HCT116 (cell line): ENCODE results near the gene GPR107. TPM values are rescaled to one million over a fixed set of nuclear protein-coding genes. Genes with fewer than 3 reads are reported as not detected.

Experiments used
- ATAC-seq: fragments of 200-7000 bp; cut with Tn5 transposase; 2 replicates; pipeline ENCODE4 v1.9.1; 2020; ENCODE audit warnings: mild to moderate bottlenecking, moderate library complexity
- BruUV-seq: library from RNA; stranded (reverse); fragments of 400-500 nt; replicated peaks from 2 replicates; lab custom pipeline; 2021; lab: Mats Ljungman, UMichigan
- CTCF ChIA-PET: fragments of 300-600 bp; sonication (Branson Sonifier 250); formaldehyde crosslinking; loops from one replicate; lab custom pipeline; 2021; ENCODE audit warnings: antibody characterized with exemption; lab: Charles Lee
- POLR2A ChIA-PET: fragments of 300-600, 350-600 bp; sonication (Branson Sonifier 250); formaldehyde crosslinking; loops from one replicate; lab custom pipeline; 2021; ENCODE audit warnings: antibody characterized with exemption; lab: Charles Lee
- RAD21 ChIA-PET, 2 experiments: fragments of 300-600 bp; sonication (Branson Sonifier 250); formaldehyde crosslinking; loops; one replicate each; lab custom pipeline; 2023; ENCODE audit warnings: low total read pairs in 2 of 2; ENCODE audit not compliant: uncharacterized antibody in 2 of 2, unreplicated experiment in 2 of 2, low non-redundant PET in 1 of 2; lab: Charles Lee
- DNase-seq: peaks from one replicate; pipeline ENCODE4 v3.0.0-alpha.2; 2010; ENCODE audit warnings: low read depth, low spot score
- H2AFZ ChIP-seq: fragments of 200-600 bp; shearing (Covaris generic), sonication (generic); 2 replicates; pipeline ENCODE4 v1.6.1; 2017; ENCODE audit warnings: low read depth, mixed run types, mixed read lengths, antibody characterized with exemption, low read length; ENCODE audit not compliant: poor library complexity, severe bottlenecking
- H3K27ac ChIP-seq: 2 replicates; pipeline ENCODE4 v1.5.1; 2012; ENCODE audit warnings: low read depth, low read length
- H3K27me3 ChIP-seq: fragments of 200-600 bp; sonication (generic); 2 replicates; pipeline ENCODE4 v1.6.1; 2016; ENCODE audit warnings: mixed run types, low read length, mixed read lengths; ENCODE audit not compliant: insufficient read depth
- H3K36me3 ChIP-seq, 2 experiments: fragments of 200-500 bp in 1 of 2; fragments of 200-600 bp in 1 of 2; sonication (Bioruptor generic) in 1 of 2; sonication (generic) in 1 of 2; 2 replicates each; pipeline versions ENCODE4 v1.5.1 to v1.6.1; 2014 to 2016; ENCODE audit warnings: low read length in 2 of 2, inconsistent platforms in 1 of 2, mixed read lengths in 1 of 2, mixed run types in 1 of 2; ENCODE audit not compliant: insufficient read depth in 2 of 2, control insufficient read depth in 1 of 2
- H3K4me1 ChIP-seq, 2 experiments: fragments of 200-600 bp in 1 of 2; sonication (generic) in 1 of 2; 2 replicates each; pipeline versions ENCODE4 v1.5.1 to v1.6.1; 2012 to 2017; ENCODE audit warnings: low read length in 2 of 2, inconsistent platforms in 1 of 2, mild to moderate bottlenecking in 1 of 2, mixed read lengths in 1 of 2, mixed run types in 1 of 2, moderate library complexity in 1 of 2; ENCODE audit not compliant: insufficient read depth in 2 of 2, control insufficient read depth in 1 of 2
- H3K4me2 ChIP-seq: fragments of 200-600 bp; sonication (generic); 2 replicates; pipeline ENCODE4 v1.6.1; 2017; ENCODE audit warnings: mixed run types, low read length, mixed read lengths
- H3K4me3 ChIP-seq, 2 experiments: fragments of 200-600 bp in 1 of 2; sonication (generic) in 1 of 2; replicated peaks in 1 of 2; 2 replicates each; pipeline ENCODE4 v1.5.1; 2011 to 2016; ENCODE audit warnings: low read length in 2 of 2, control low read depth in 1 of 2, low read depth in 1 of 2, mild to moderate bottlenecking in 1 of 2, mixed read lengths in 1 of 2, mixed run types in 1 of 2
- H3K79me2 ChIP-seq: fragments of 200-600 bp; sonication (generic); 2 replicates; pipeline ENCODE4 v1.6.1; 2017; ENCODE audit warnings: mild to moderate bottlenecking, mixed run types, low read length, moderate library complexity, mixed read lengths; ENCODE audit not compliant: insufficient read depth
- H3K9ac ChIP-seq: fragments of 200-600 bp; sonication (generic); 2 replicates; pipeline ENCODE4 v1.6.1; 2016; ENCODE audit warnings: low read length, mixed read lengths
- H3K9me2 ChIP-seq: fragments of 200-600 bp; sonication (generic), shearing (Covaris generic); 2 replicates; pipeline ENCODE4 v1.6.1; 2017; ENCODE audit warnings: mixed run types, mild to moderate bottlenecking, moderate library complexity; ENCODE audit not compliant: insufficient read depth
- H3K9me3 ChIP-seq, 2 experiments: fragments of 200-500 bp in 1 of 2; fragments of 200-600 bp in 1 of 2; sonication (Bioruptor generic) in 1 of 2; sonication (generic) in 1 of 2; 2 replicates each; pipeline ENCODE4 v1.6.1; 2014 to 2017; ENCODE audit warnings: low read length in 2 of 2, mixed read lengths in 2 of 2, inconsistent platforms in 1 of 2, low read depth in 1 of 2, mild to moderate bottlenecking in 1 of 2, mixed run types in 1 of 2, moderate library complexity in 1 of 2; ENCODE audit not compliant: control insufficient read depth in 1 of 2, insufficient read depth in 1 of 2
- H4K20me1 ChIP-seq: fragments of 200-600 bp; sonication (generic), shearing (Covaris generic); 2 replicates; pipeline ENCODE4 v1.6.1; 2017; ENCODE audit warnings: mixed run types, mild to moderate bottlenecking, moderate library complexity; ENCODE audit not compliant: insufficient read depth
- ATF3 ChIP-seq: IDR thresholded peaks from 2 replicates; pipeline ENCODE4 v1.6.1; 2012
- CEBPB ChIP-seq: IDR thresholded peaks from 2 replicates; pipeline ENCODE4 v1.6.1; 2012; ENCODE audit warnings: low read depth
- EGR1 ChIP-seq: IDR thresholded peaks from 2 replicates; pipeline ENCODE4 v1.6.1; 2012; ENCODE audit warnings: low read depth
- ELF1 ChIP-seq: IDR thresholded peaks from 2 replicates; pipeline ENCODE4 v1.6.1; 2012; ENCODE audit warnings: low read depth, borderline replicate concordance
- EZH2 ChIP-seq: fragments of 200-600 bp; sonication (generic); IDR thresholded peaks from 2 replicates; pipeline ENCODE4 v1.6.1; 2017; ENCODE audit warnings: antibody characterized with exemption, mixed run types
- EZH2phosphoT487 ChIP-seq: fragments of 200-600 bp; IDR thresholded peaks from 2 replicates; pipeline ENCODE4 v1.6.1; 2018; ENCODE audit warnings: antibody characterized with exemption, borderline replicate concordance
- FOSL1 ChIP-seq: IDR thresholded peaks from 2 replicates; pipeline ENCODE4 v1.6.1; 2012; ENCODE audit warnings: low read depth
- JUND ChIP-seq: IDR thresholded peaks from 2 replicates; pipeline ENCODE4 v1.6.1; 2012
- MAX ChIP-seq: IDR thresholded peaks from 2 replicates; pipeline ENCODE4 v1.6.1; 2012
- POLR2A ChIP-seq: IDR thresholded peaks from 2 replicates; pipeline ENCODE4 v1.7.0; 2011; ENCODE audit warnings: borderline replicate concordance; ENCODE audit not compliant: insufficient read depth, insufficient read length; ENCODE audit errors: extremely low read depth
- POLR2AphosphoS5 ChIP-seq: IDR thresholded peaks from 2 replicates; pipeline ENCODE4 v1.6.1; 2011; ENCODE audit warnings: mild to moderate bottlenecking, low read depth, low read length, moderate library complexity
- RAD21 ChIP-seq: IDR thresholded peaks from 2 replicates; pipeline ENCODE4 v1.6.1; 2012; ENCODE audit warnings: low read depth, mild to moderate bottlenecking
- SP1 ChIP-seq: IDR thresholded peaks from 2 replicates; pipeline ENCODE4 v1.6.1; 2012; ENCODE audit warnings: low read depth
- TCF7L2 ChIP-seq: IDR thresholded peaks from 2 replicates; pipeline ENCODE4 v1.7.0; 2011; ENCODE audit warnings: borderline replicate concordance, inconsistent platforms; ENCODE audit not compliant: insufficient read depth, insufficient read length; ENCODE audit errors: extremely low read depth
- YY1 ChIP-seq: IDR thresholded peaks from 2 replicates; pipeline ENCODE4 v1.6.1; 2011; ENCODE audit warnings: low read length, low read depth, moderate library complexity, mild to moderate bottlenecking; ENCODE audit not compliant: insufficient replicate concordance; ENCODE audit errors: extremely low read depth
- ZBTB33 ChIP-seq: IDR thresholded peaks from 2 replicates; pipeline ENCODE4 v1.6.1; 2011; ENCODE audit warnings: mild to moderate bottlenecking, low read length, moderate library complexity; ENCODE audit not compliant: insufficient replicate concordance; ENCODE audit errors: extremely low read depth
- ZFX ChIP-seq: fragments of 450-650 bp; IDR thresholded peaks from 2 replicates; pipeline ENCODE4 v1.6.1; 2017
- ZNF274 ChIP-seq: fragments of 200-500 bp; sonication (Bioruptor generic); IDR thresholded peaks from 2 replicates; pipeline ENCODE4 v1.6.1; 2014; ENCODE audit warnings: mild to moderate bottlenecking, low read depth, low read length, inconsistent platforms
- intact Hi-C: fragments of 100-400 bp; cut with micrococcal nuclease; formaldehyde crosslinking; loops from 2 replicates; pipeline ENCODE4 v1.10.0; 2022
- total RNA-seq: library from RNA; stranded (reverse); gene quantifications from one replicate; pipeline ENCODE4 v1.2.1, GENCODE V29; 2021; ENCODE audit not compliant: unreplicated experiment
- TF ChIP-seq, protein P1 (sequence below): IDR thresholded peaks from 2 replicates; pipeline ENCODE4 v1.6.1; 2012; ENCODE audit warnings: low read depth

The GPR107 gene
- total RNA-seq, 1 experiment from 2014 or later: 32.5 TPM

DNA sequence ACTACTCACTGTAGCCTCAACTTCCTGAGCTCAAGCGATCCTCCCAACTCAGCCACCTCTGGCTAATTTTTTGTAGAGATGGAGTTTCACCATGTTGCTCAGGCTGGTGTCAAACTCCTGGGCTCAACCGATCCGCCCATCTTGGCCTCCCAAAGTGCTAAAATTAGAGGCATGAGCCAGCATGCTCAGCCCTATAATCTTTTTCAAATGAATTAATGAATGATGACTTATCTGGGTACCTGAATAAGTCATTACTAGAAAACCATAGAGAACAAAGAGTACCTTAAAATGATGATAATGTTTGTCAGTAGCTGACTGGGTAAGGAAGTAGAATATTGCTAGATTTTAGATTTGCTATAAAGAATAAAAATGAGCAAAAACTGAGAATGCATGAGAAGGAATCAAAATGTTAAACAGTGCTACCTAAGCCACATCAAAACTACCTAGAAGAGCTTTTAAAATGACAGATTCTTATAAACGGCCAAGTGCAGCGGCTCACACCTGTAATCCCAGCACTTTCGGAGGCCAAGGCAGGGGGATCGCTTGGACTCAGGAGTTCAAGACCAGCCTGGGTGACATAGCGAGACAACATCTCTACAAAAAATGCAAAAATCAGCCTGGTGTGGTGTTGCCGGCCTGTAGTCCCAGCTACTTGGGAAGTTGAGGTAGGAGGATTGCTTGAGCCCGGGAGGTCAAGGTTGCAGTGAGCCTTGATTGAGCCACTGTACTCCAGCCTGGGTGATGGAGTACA lies 24.3 kb upstream of the GPR107 start:
- POLR2A ChIA-PET: no interaction called here
- H3K4me2 ChIP-seq: no peak overlapping the region

More for the DNA sequence above, 24.3 kb upstream of the GPR107 start:
- ChIA-PET CTCF (no interaction called here), RAD21 (no interaction called here)
- Histone ChIP-seq H3K27ac (no peak overlapping the region), H3K27me3 (no peaks in the 10 kb centered on the region), H3K9ac (no peak overlapping the region), H4K20me1 (peaks cover 3% of the 10 kb centered on the region; the same call in 1 of the 2 replicates), H2AFZ (no peak overlapping the region), H3K4me3 (no peak overlapping the region), H3K9me3 (no peaks in the 10 kb centered on the region), H3K9me2 (no peaks in the 10 kb centered on the region), H3K4me1 (peaks cover 10 to 22% of the 10 kb centered on the region in 2 experiments), H3K36me3 (no peaks in the 10 kb centered on the region), H3K79me2 (0 out of 2 replicates have a peak, but pooled peaks cover 4% of the 10 kb centered on the region)
- ATAC-seq: no peak
- no peak for DNase-seq
- BruUV-seq: no TSS peak
- intact Hi-C loops: no loop called here
- TF ChIP-seq POLR2AphosphoS5 (no peak), POLR2A (no peak), RAD21 (no peak), ZNF274 (no peak), EZH2phosphoT487 (no peak), ELF1 (no peak), ATF3 (no peak), YY1 (no peak), TCF7L2 (no peak), MAX (no peak), EZH2 (no peak), FOSL1 (no peak), ZFX (no peak), SP1 (no peak), ZBTB33 (no peak), CEBPB (no peak), EGR1 (no peak), JUND (no peak)
- TF ChIP-seq, protein P1, sequence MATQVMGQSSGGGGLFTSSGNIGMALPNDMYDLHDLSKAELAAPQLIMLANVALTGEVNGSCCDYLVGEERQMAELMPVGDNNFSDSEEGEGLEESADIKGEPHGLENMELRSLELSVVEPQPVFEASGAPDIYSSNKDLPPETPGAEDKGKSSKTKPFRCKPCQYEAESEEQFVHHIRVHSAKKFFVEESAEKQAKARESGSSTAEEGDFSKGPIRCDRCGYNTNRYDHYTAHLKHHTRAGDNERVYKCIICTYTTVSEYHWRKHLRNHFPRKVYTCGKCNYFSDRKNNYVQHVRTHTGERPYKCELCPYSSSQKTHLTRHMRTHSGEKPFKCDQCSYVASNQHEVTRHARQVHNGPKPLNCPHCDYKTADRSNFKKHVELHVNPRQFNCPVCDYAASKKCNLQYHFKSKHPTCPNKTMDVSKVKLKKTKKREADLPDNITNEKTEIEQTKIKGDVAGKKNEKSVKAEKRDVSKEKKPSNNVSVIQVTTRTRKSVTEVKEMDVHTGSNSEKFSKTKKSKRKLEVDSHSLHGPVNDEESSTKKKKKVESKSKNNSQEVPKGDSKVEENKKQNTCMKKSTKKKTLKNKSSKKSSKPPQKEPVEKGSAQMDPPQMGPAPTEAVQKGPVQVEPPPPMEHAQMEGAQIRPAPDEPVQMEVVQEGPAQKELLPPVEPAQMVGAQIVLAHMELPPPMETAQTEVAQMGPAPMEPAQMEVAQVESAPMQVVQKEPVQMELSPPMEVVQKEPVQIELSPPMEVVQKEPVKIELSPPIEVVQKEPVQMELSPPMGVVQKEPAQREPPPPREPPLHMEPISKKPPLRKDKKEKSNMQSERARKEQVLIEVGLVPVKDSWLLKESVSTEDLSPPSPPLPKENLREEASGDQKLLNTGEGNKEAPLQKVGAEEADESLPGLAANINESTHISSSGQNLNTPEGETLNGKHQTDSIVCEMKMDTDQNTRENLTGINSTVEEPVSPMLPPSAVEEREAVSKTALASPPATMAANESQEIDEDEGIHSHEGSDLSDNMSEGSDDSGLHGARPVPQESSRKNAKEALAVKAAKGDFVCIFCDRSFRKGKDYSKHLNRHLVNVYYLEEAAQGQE: no peak
